B cell (primary cell): ENCODE data around the gene MS4A5. TPM values are rescaled to one million over a fixed set of nuclear protein-coding genes. Genes with fewer than 3 reads are reported as not detected.
"Not testable (repeated sequence)": the region's sequence is repeated elsewhere in the genome, so short reads cannot be mapped to it uniquely, and the experiment has no call there.

Experiments used
- ATAC-seq: fragments of 200-7000 bp; cut with Tn5 transposase; one replicate; pipeline ENCODE4 v1.10.0; 2021; ENCODE audit warnings: low read depth, mild to moderate bottlenecking, moderate number of reproducible peaks, moderate library complexity
- CTCF ChIA-PET: fragments of 350-600 bp; sonication (Branson Sonifier 250); formaldehyde crosslinking; loops from one replicate; lab custom pipeline; 2021; ENCODE audit warnings: antibody characterized with exemption, inconsistent platforms; lab: Charles Lee
- POLR2A ChIA-PET: fragments of 350-600 bp; sonication (Branson Sonifier 250); formaldehyde crosslinking; loops from one replicate; lab custom pipeline; 2021; ENCODE audit warnings: antibody characterized with exemption; lab: Charles Lee
- DNase-seq: peaks from one replicate; pipeline ENCODE4 v3.0.0; 2013
- H2AFZ ChIP-seq: 2 replicates; pipeline ENCODE4 v1.6.1; 2012; ENCODE audit warnings: mild to moderate bottlenecking, low read depth, low read length; ENCODE audit not compliant: insufficient read depth, poor library complexity, severe bottlenecking
- H3K27ac ChIP-seq, 2 donors: 1 replicate in 1 of 2; 2 replicates in 1 of 2; pipeline ENCODE4 v1.5.1; 2012 to 2013; ENCODE audit warnings: low read length in 2 of 2, mild to moderate bottlenecking in 2 of 2, moderate library complexity in 1 of 2
- H3K27me3 ChIP-seq, 4 experiments: fragments of 200-600 bp in 1 of 4; sonication (generic) in 1 of 4; replicated peaks in 1 of 4; 1 replicate in 2 of 4; 2 replicates in 2 of 4; pipeline versions ENCODE4 v1.6.1 to v1.7.0; 2013 to 2016; ENCODE audit warnings: low read length in 3 of 4, mild to moderate bottlenecking in 2 of 4, mixed read lengths in 1 of 4, moderate library complexity in 1 of 4; ENCODE audit not compliant: insufficient read depth in 4 of 4, control insufficient read depth in 3 of 4; ENCODE audit errors: control extremely low read depth in 1 of 4
- H3K36me3 ChIP-seq, 2 experiments: replicated peaks in 1 of 2; 1 replicate in 1 of 2; 2 replicates in 1 of 2; pipeline versions ENCODE4 v1.6.1 to v1.7.1; 2013; ENCODE audit warnings: low read length in 1 of 2; ENCODE audit not compliant: insufficient read depth in 2 of 2, control insufficient read depth in 1 of 2; ENCODE audit errors: control extremely low read depth in 1 of 2, extremely low read depth in 1 of 2
- H3K4me1 ChIP-seq, 2 donors: fragments of 200-600 bp in 1 of 2; sonication (generic) in 1 of 2; 1 replicate in 1 of 2; 2 replicates in 1 of 2; pipeline versions ENCODE4 v1.5.1 to v1.6.1; 2013 to 2017; ENCODE audit warnings: low read length in 2 of 2; ENCODE audit not compliant: control insufficient read depth in 2 of 2, insufficient read depth in 2 of 2
- H3K4me2 ChIP-seq: replicated peaks from 2 replicates; pipeline ENCODE3; 2012; ENCODE audit warnings: mild to moderate bottlenecking, low read depth, low read length; ENCODE audit not compliant: poor library complexity, severe bottlenecking
- H3K4me3 ChIP-seq, 5 experiments: fragments of 200-600 bp in 1 of 5; sonication (generic) in 1 of 5; 1 replicate in 3 of 5; 2 replicates in 2 of 5; pipeline versions ENCODE4 v1.5.1 to v1.7.0; 2011 to 2016; ENCODE audit warnings: low read length in 4 of 5, mild to moderate bottlenecking in 4 of 5, low read depth in 2 of 5, control low read depth in 1 of 5, moderate library complexity in 1 of 5; ENCODE audit not compliant: insufficient read depth in 1 of 5; ENCODE audit errors: control extremely low read depth in 1 of 5, extremely low read depth in 1 of 5
- H3K79me2 ChIP-seq: fragments of 200-600 bp; sonication (generic); one replicate; pipeline ENCODE4 v1.6.0; 2016; ENCODE audit warnings: low read length; ENCODE audit not compliant: control insufficient read depth, insufficient read depth
- H3K9ac ChIP-seq: fragments of 200-600 bp; sonication (generic); 2 replicates; pipeline ENCODE4 v1.6.1; 2017; ENCODE audit warnings: mild to moderate bottlenecking, low read length, moderate library complexity
- H3K9me3 ChIP-seq, 3 donors: one replicate each; pipeline versions ENCODE4 v1.6.1 to v1.7.1; 2013; ENCODE audit warnings: low read length in 2 of 3; ENCODE audit not compliant: control insufficient read depth in 2 of 3, insufficient read depth in 1 of 3; ENCODE audit errors: control extremely low read depth in 1 of 3
- H4K20me1 ChIP-seq: 2 replicates; pipeline ENCODE4 v1.6.0; 2012; ENCODE audit warnings: mild to moderate bottlenecking, low read length; ENCODE audit not compliant: insufficient read depth, control insufficient read depth, poor library complexity, severe bottlenecking
- H3K27ac Mint-ChIP-seq: one replicate; pipeline ENCODE4 v1.8.0; 2021; ENCODE audit warnings: mixed read lengths
- H3K27me3 Mint-ChIP-seq: one replicate; pipeline ENCODE4 v1.8.0; 2021; ENCODE audit warnings: mixed read lengths
- H3K4me1 Mint-ChIP-seq: one replicate; pipeline ENCODE4 v1.8.0; 2021; ENCODE audit warnings: mixed read lengths
- H3K4me3 Mint-ChIP-seq: one replicate; pipeline ENCODE4 v1.8.0; 2021; ENCODE audit warnings: mixed read lengths
- H3K9me3 Mint-ChIP-seq: one replicate; pipeline ENCODE4 v1.8.0; 2022; ENCODE audit warnings: mixed read lengths; ENCODE audit not compliant: insufficient read depth
- EZH2 ChIP-seq: IDR thresholded peaks from 2 replicates; pipeline ENCODE4 v1.6.1; 2012; ENCODE audit warnings: borderline replicate concordance, low read depth, mild to moderate bottlenecking, moderate library complexity, low read length; ENCODE audit not compliant: insufficient read depth, poor library complexity, severe bottlenecking
- WGBS: methylation state at CpG from one replicate; pipeline ENCODE4 v1.1.5; 2013; ENCODE audit warnings: missing lambda C conversion rate; ENCODE audit not compliant: insufficient coverage; 5-methylcytosine and 5-hydroxymethylcytosine counted together
- intact Hi-C: fragments of 100-400 bp; cut with micrococcal nuclease; formaldehyde crosslinking; loops from one replicate; pipeline ENCODE4 v1.10.0; 2022
- polyA plus RNA-seq: library from polyadenylated mRNA; depleted of rRNA; stranded (reverse); fragments of >200 nt; gene quantifications from 2 replicates; pipeline ENCODE4 v1.2.3, GENCODE V29; 2012
- total RNA-seq, 2 donors: library from RNA; stranded (reverse); fragments of 120-200 nt in 1 of 2; gene quantifications; 1 replicate in 1 of 2; 2 replicates in 1 of 2; pipeline versions ENCODE4 v1.2.3 to v1.2.4, GENCODE V29; 2013 to 2022
- TF ChIP-seq, protein P1 (sequence below): fragments of 200-600 bp; IDR thresholded peaks from one replicate; pipeline ENCODE4 v1.8.0; 2022; ENCODE audit warnings: antibody characterized with exemption, mild to moderate bottlenecking

MS4A5 gene
- total and polyA plus RNA-seq, 2 donors (not counting 1 experiment from before 2014, with no cell fraction given) = not detected

DNA sequence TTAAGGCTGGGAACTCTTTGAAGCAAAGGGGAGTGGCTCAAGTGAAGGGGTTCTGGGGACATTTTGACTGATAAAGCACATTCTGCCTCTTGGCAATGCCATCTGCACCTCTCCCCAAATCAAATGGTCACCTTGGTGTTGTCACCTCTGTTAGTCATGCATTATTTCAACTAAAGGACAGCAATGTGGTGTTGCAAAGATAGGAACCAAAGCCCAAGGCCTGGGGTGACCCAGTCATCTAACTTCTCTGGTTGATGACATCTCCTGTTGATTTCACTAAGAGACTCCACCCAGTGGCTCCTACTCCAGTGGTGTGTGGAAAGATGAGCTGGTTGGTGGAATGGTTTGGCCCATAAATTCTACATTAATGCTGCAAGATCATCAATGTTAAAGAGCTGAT, 18.5 kb downstream of the MS4A5 start:
- Histone ChIP-seq H2AFZ (no peak overlapping the region), H3K4me3 (no peak overlapping the region), H3K27me3 (no peaks in the 10 kb centered on the region), H3K27ac (no peak overlapping the region), H3K79me2 (peaks cover 7% of the 10 kb centered on the region), H4K20me1 (no peaks in the 10 kb centered on the region), H3K9me3 (peaks cover 0 to 3% (median 0%) of the 10 kb centered on the region in 3 donors), H3K4me2 (no peak overlapping the region), H3K4me1 (peaks cover 34% of the 10 kb centered on the region in 2 donors), H3K9ac (no peak overlapping the region), H3K36me3 (no peaks in the 10 kb centered on the region)
- Mint-ChIP-seq H3K9me3 (no peaks in the 10 kb centered on the region), H3K27me3 (no peaks in the 10 kb centered on the region), H3K4me3 (no peak overlapping the region), H3K27ac (peak overlapping the region; percentile 58), H3K4me1 (peaks cover 59% of the 10 kb centered on the region)
- intact Hi-C loops = loop anchor here (2.0 kb wide), 1 partner anchor 69 kb away; the partner anchor contains the start of gene MS4A7
- no peak for TF ChIP-seq EZH2
- TF ChIP-seq, protein P1, sequence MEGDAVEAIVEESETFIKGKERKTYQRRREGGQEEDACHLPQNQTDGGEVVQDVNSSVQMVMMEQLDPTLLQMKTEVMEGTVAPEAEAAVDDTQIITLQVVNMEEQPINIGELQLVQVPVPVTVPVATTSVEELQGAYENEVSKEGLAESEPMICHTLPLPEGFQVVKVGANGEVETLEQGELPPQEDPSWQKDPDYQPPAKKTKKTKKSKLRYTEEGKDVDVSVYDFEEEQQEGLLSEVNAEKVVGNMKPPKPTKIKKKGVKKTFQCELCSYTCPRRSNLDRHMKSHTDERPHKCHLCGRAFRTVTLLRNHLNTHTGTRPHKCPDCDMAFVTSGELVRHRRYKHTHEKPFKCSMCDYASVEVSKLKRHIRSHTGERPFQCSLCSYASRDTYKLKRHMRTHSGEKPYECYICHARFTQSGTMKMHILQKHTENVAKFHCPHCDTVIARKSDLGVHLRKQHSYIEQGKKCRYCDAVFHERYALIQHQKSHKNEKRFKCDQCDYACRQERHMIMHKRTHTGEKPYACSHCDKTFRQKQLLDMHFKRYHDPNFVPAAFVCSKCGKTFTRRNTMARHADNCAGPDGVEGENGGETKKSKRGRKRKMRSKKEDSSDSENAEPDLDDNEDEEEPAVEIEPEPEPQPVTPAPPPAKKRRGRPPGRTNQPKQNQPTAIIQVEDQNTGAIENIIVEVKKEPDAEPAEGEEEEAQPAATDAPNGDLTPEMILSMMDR = no peak
- DNase-seq = no peak
- POLR2A ChIA-PET = interaction anchor here (0.9 kb wide), 1 partner anchor 29 kb away, joined by 5 read pairs; no protein-coding TSS in a partner anchor
- CTCF ChIA-PET = interaction anchor here (1.8 kb wide), 1 partner anchor 85 kb away, joined by 6 read pairs; no protein-coding TSS in a partner anchor
- ATAC-seq = no peak

DNA sequence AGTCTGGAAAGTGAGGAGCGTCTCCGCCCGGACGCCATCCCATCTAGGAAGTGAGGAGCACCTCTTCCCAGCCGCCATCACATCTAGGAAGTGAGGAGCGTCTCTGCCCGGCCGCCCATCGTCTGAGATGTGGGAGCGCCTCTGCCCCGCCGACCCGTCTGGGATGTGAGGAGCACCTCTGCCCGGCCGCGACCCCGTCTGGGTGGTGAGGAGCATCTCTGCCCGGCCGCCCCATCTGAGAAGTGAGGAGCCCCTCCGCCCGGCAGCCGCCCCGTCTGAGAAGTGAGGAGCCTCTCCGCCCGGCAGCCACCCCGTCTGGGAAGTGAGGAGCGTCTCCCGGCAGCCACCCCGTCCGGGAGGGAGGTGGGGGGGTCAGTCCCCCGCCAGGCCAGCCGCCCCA, 21.8 kb downstream of the MS4A5 start:
- Histone ChIP-seq H3K4me1 (peaks cover 45 to 47% of the 10 kb centered on the region in 2 donors), H3K79me2 (peaks cover 16% of the 10 kb centered on the region)
- H3K27me3 Mint-ChIP-seq, H3K9me3 Mint-ChIP-seq, H3K36me3 ChIP-seq, H3K4me3 Mint-ChIP-seq, H3K4me3 ChIP-seq, H3K4me2 ChIP-seq, H3K27ac ChIP-seq, POLR2A ChIA-PET, H3K9me3 ChIP-seq, H3K9ac ChIP-seq, ATAC-seq, CTCF ChIA-PET, H2AFZ ChIP-seq, H3K27ac Mint-ChIP-seq, H3K27me3 ChIP-seq, DNase-seq, H4K20me1 ChIP-seq: not testable (repeated sequence)
- H3K4me1 Mint-ChIP-seq = peaks cover 65% of the 10 kb centered on the region
- WGBS = 99% methylated on average over 14 of the region's 32 CpGs
- intact Hi-C loops = loop anchor here (10.0 kb wide), 1 partner anchor 644 kb away; no protein-coding TSS in a partner anchor
